Measurements from ENCODE around the gene KAT8. TPM values are rescaled to one million over a fixed set of nuclear protein-coding genes. Genes with fewer than 3 reads are reported as not detected.

The KAT8 gene
- total and polyA plus RNA-seq, 2 of the 13 experiments (the other 11 are each of a cell fraction or from before 2014, with no cell fraction given), result 79.0 to 84.2 TPM

GRCh38 chr16:31141071-31141469 is 23.6 kb downstream of the KAT8 start (continued):
- TF ChIP-seq HNF1B (CRISPR knock-in tag; IDR thresholded peaks at IDR 0.05) (0 out of 2 replicates have a peak, but pooled peaks have one; percentile 4), ZNF616 (CRISPR knock-in tag; IDR thresholded peaks at IDR 0.05; ENCODE audit: low read depth) (0 out of 2 replicates have a peak, but pooled peaks have one; percentile 6)

- H3K9ac ChIP-seq (ENCODE audit: insufficient read depth, low read depth, low read length), result peak overlapping the region; percentile 67
- FAIRE-seq (no peak), ATAC-seq (peak; percentile 37), DNase-seq (ENCODE audit: low spot score) (no peak)
- H3K27me3 ChIP-seq (ENCODE audit: control insufficient read depth in 1 of 2, insufficient read depth in 2 of 2, low read length in 2 of 2), result peaks cover 0 to 8% of the 10 kb centered on the region in 2 experiments; a peak in 2 of 5 replicates
- peaks cover 65% of the 10 kb centered on the region for H3K4me1 ChIP-seq (ENCODE audit: insufficient read depth, low read length)
- peak overlapping the region; percentile 28 to 77 (median 64) for H3K4me3 ChIP-seq (replicated peaks in 1 of 3; ENCODE audit: insufficient read depth in 1 of 3, low read depth in 2 of 3, low read length in 3 of 3)
- intact Hi-C loops (cut with micrococcal nuclease; ENCODE audit: unreplicated experiment), result loop anchor here (1.0 to 10.0 kb wide), 7 partner anchors 24 to 187 kb away; partner anchors contain the start of genes HSD3B7, KAT8, SETD1A and ZNF646
- TSS peak; percentile 72 for BruUV-seq (replicated peaks)
- peak overlapping the region; percentile 75 for H2AFZ ChIP-seq (ENCODE audit: low read length)
- H3K27ac ChIP-seq (ENCODE audit: extremely low read length, insufficient read depth, low read length), result peak overlapping the region; percentile 80
- H3K79me2 ChIP-seq (ENCODE audit: insufficient read depth, low read length), result no peaks in the 10 kb centered on the region
- no peaks in the 10 kb centered on the region for H3K9me3 ChIP-seq (ENCODE audit: low read length)
- H4K20me1 ChIP-seq (ENCODE audit: insufficient read depth, low read length), result no peaks in the 10 kb centered on the region
- WGBS (ENCODE audit: low lambda C conversion rate), result 0% methylated on average over 9 of the region's 10 CpGs
- CTCF ChIA-PET (ENCODE audit: low intra/inter-chr PET ratio, low total read pairs), result interaction anchor here (1.9 kb wide), 1 partner anchor 36 kb away, joined by 9 read pairs; no protein-coding TSS in a partner anchor
- in situ Hi-C loops (cut with HindIII; ENCODE audit: extremely low pct_ligation_motif_present, low pct_unique_long_range_greater_than_20kb), result no loop called here
- POLR2A ChIA-PET, result interaction anchor here (0.7 to 11.4 kb wide), 35 partner anchors 8 to 571 kb away, joined by 3 to 275 read pairs (median 5); partner anchors contain the start of genes ARMC5, BCKDK, FUS and HSD3B7
- H3K36me3 ChIP-seq (replicated peaks in 1 of 2; ENCODE audit: control insufficient read depth in 1 of 2, insufficient read depth in 2 of 2, low read length in 2 of 2), result no peaks in the 10 kb centered on the region
- peak overlapping the region; percentile 91 for H3K4me2 ChIP-seq (ENCODE audit: low read depth, low read length)
- no peak for TF ChIP-seq DBP (CRISPR knock-in tag; IDR thresholded peaks at IDR 0.05; ENCODE audit: not compliant biosample characterization)
- no peak for TF ChIP-seq MAFK (conservative IDR thresholded peaks at IDR 0.05 in 1 of 2, IDR thresholded peaks at IDR 0.05 in 1 of 2; ENCODE audit: low read length in 2 of 2)
- TF ChIP-seq MAF1 (CRISPR knock-in tag; IDR thresholded peaks at IDR 0.05; ENCODE audit: borderline replicate concordance), result no peak
- TF ChIP-seq NR2F2 (IDR thresholded peaks at IDR 0.05; ENCODE audit: borderline replicate concordance, low read depth), result no peak
- peak; percentile 21; the same call in 1 of the 2 replicates for TF ChIP-seq THAP9 (CRISPR knock-in tag; IDR thresholded peaks at IDR 0.05; ENCODE audit: borderline replicate concordance)
- TF ChIP-seq ATF1 (CRISPR knock-in tag; IDR thresholded peaks at IDR 0.05), result no peak
- peak; percentile 90 for TF ChIP-seq ZNF280B (CRISPR knock-in tag; IDR thresholded peaks at IDR 0.05; ENCODE audit: borderline replicate concordance)
- TF ChIP-seq HBP1 (CRISPR knock-in tag; IDR thresholded peaks at IDR 0.05; ENCODE audit: low read depth), result 0 out of 2 replicates have a peak, but pooled peaks have one; percentile 58
- no peak for TF ChIP-seq ATRX (CRISPR knock-in tag; IDR thresholded peaks at IDR 0.05; ENCODE audit: borderline replicate concordance)
Observed at GRCh38 chr16:31141489-31142108, 24.1 kb downstream of the KAT8 start.

Measured in HepG2 (cell line).